Measurements from ENCODE around the gene SMOC2. TPM values are rescaled to one million over a fixed set of nuclear protein-coding genes. Genes with fewer than 3 reads are reported as not detected.

Gene SMOC2
- total and polyA plus RNA-seq, 4 experiments from 2014 or later: not detected

DNA sequence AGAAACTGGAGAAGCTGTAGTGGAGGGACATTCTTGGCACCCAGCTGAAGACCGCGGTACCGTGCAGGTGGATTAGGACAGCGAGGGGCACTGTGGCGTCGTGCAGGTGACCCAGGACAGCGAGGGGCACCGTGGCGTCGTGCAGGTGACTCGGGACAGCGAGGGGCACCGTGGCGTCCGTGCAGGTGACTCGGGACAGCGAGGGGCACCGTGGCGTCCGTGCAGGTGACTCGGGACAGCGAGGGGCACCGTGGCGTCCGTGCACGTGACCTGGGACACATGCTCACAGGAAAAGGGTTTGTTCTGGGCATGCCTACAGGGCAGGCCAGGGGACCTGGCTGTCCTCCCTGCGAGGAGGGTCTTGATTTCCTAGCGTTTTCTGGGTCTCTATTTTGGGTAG is 29.2 kb upstream of the SMOC2 start:
- CTCF ChIA-PET (ENCODE audit: partially characterized antibody): no interaction called here
- DNase-seq: no peak
- intact Hi-C loops (cut with micrococcal nuclease): no loop called here
- Histone ChIP-seq H3K36me3 (ENCODE audit: insufficient read depth, low read length) (no peaks in the 10 kb centered on the region), H3K4me1 (ENCODE audit: insufficient read depth, low read length) (no peaks in the 10 kb centered on the region), H3K9me3 (ENCODE audit: control insufficient read depth in 1 of 2, low read length in 2 of 2) (no peaks in the 10 kb centered on the region), H3K27me3 (ENCODE audit: insufficient read depth, low read length) (no peaks in the 10 kb centered on the region), H3K4me3 (ENCODE audit: low read length in 2 of 2) (no peak overlapping the region), H3K27ac (ENCODE audit: low read depth, low read length) (no peak overlapping the region)
- Mint-ChIP-seq H3K36me3 (no peaks in the 10 kb centered on the region), H3K27me3 (no peaks in the 10 kb centered on the region), H3K4me3 (no peak overlapping the region), H3K4me1 (no peaks in the 10 kb centered on the region), H3K27ac (no peak overlapping the region), H3K9me3 (no peaks in the 10 kb centered on the region)
- POLR2A ChIA-PET (ENCODE audit: partially characterized antibody): no interaction called here

- intact Hi-C loops (cut with micrococcal nuclease): no loop called here
- no peaks in the 10 kb centered on the region for H3K9me3 ChIP-seq (ENCODE audit: control insufficient read depth in 1 of 2, low read length in 2 of 2)
- H3K36me3 Mint-ChIP-seq: no peaks in the 10 kb centered on the region
- H3K27ac Mint-ChIP-seq: no peak overlapping the region
- no peaks in the 10 kb centered on the region for H3K36me3 ChIP-seq (ENCODE audit: insufficient read depth, low read length)
- ChIA-PET CTCF (ENCODE audit: partially characterized antibody) (no interaction called here), POLR2A (ENCODE audit: partially characterized antibody) (no interaction called here)
- H3K9me3 Mint-ChIP-seq: no peaks in the 10 kb centered on the region
- no peak overlapping the region for H3K27ac ChIP-seq (ENCODE audit: low read depth, low read length)
- H3K4me3 Mint-ChIP-seq: no peak overlapping the region
- H3K27me3 Mint-ChIP-seq: no peaks in the 10 kb centered on the region
- H3K4me1 ChIP-seq (ENCODE audit: insufficient read depth, low read length): no peaks in the 10 kb centered on the region
- no peak for DNase-seq
- H3K4me3 ChIP-seq (ENCODE audit: low read length in 2 of 2): no peak overlapping the region
- no peaks in the 10 kb centered on the region for H3K27me3 ChIP-seq (ENCODE audit: insufficient read depth, low read length)
- H3K4me1 Mint-ChIP-seq: no peaks in the 10 kb centered on the region
These were observed 28.5 kb upstream of the SMOC2 start for GRCh38 chr6:168412456-168412855.

DNA sequence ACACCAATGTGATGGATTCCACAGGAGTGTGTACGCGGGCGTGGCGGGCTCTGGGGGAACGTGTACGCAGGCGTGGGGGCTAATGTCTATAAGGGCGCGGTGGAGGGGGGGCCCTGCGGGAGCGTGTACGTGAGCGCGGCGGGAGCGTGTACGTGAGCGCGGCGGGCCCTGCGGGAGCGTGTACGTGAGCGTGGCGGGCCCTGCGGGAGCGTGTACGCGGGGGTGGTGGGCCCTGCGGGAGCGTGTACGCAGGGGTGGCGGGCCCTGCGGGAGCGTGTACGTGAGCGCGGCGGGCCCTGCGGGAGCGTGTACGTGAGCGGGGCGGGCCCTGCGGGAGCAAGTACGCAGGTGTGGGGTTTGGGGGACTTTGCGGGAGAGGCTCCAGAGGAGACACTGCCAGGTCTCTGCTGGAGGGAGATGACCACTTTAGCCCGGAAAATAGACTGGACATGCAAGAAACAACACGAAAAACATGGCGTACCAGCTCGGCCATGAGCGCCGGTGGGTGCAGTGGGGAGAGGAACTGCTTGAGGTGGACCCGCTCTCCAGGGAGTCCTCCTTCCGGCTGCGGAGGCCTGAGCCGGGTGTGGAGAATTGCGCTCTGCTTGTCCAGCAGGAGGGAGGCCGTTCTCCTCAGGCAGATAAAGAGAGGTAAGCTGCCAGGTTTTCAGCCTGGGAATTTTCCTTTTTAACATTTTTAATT is 27.8 kb upstream of the SMOC2 start:
- no peak overlapping the region for H3K4me3 Mint-ChIP-seq
- no peaks in the 10 kb centered on the region for H3K9me3 ChIP-seq (ENCODE audit: control insufficient read depth in 1 of 2, low read length in 2 of 2)
- H3K27me3 ChIP-seq (ENCODE audit: insufficient read depth, low read length): no peaks in the 10 kb centered on the region
- no peaks in the 10 kb centered on the region for H3K4me1 ChIP-seq (ENCODE audit: insufficient read depth, low read length)
- intact Hi-C loops (cut with micrococcal nuclease): no loop called here
- no peaks in the 10 kb centered on the region for H3K4me1 Mint-ChIP-seq
- H3K4me3 ChIP-seq (ENCODE audit: low read length in 2 of 2): no peak overlapping the region
- H3K36me3 Mint-ChIP-seq: no peaks in the 10 kb centered on the region
- ChIA-PET CTCF (ENCODE audit: partially characterized antibody) (no interaction called here), POLR2A (ENCODE audit: partially characterized antibody) (no interaction called here)
- no peak overlapping the region for H3K27ac ChIP-seq (ENCODE audit: low read depth, low read length)
- no peak overlapping the region for H3K27ac Mint-ChIP-seq
- H3K27me3 Mint-ChIP-seq: no peaks in the 10 kb centered on the region
- DNase-seq: no peak
- no peaks in the 10 kb centered on the region for H3K9me3 Mint-ChIP-seq
- no peaks in the 10 kb centered on the region for H3K36me3 ChIP-seq (ENCODE audit: insufficient read depth, low read length)

- H3K27me3 Mint-ChIP-seq: no peaks in the 10 kb centered on the region
- Histone ChIP-seq H3K36me3 (ENCODE audit: insufficient read depth, low read length) (no peaks in the 10 kb centered on the region), H3K4me1 (ENCODE audit: insufficient read depth, low read length) (no peaks in the 10 kb centered on the region), H3K27ac (ENCODE audit: low read depth, low read length) (no peak overlapping the region), H3K27me3 (ENCODE audit: insufficient read depth, low read length) (no peaks in the 10 kb centered on the region), H3K9me3 (ENCODE audit: control insufficient read depth in 1 of 2, low read length in 2 of 2) (no peaks in the 10 kb centered on the region), H3K4me3 (ENCODE audit: low read length in 2 of 2) (no peak overlapping the region)
- H3K36me3 Mint-ChIP-seq: no peaks in the 10 kb centered on the region
- no peaks in the 10 kb centered on the region for H3K9me3 Mint-ChIP-seq
- no peak overlapping the region for H3K4me3 Mint-ChIP-seq
- H3K4me1 Mint-ChIP-seq: no peaks in the 10 kb centered on the region
- no peak for DNase-seq
- intact Hi-C loops (cut with micrococcal nuclease): no loop called here
- no peak overlapping the region for H3K27ac Mint-ChIP-seq
- ChIA-PET POLR2A (ENCODE audit: partially characterized antibody) (no interaction called here), CTCF (ENCODE audit: partially characterized antibody) (no interaction called here)
These were observed 27.1 kb upstream of the SMOC2 start for GRCh38 chr6:168413856-168414255.

DNA sequence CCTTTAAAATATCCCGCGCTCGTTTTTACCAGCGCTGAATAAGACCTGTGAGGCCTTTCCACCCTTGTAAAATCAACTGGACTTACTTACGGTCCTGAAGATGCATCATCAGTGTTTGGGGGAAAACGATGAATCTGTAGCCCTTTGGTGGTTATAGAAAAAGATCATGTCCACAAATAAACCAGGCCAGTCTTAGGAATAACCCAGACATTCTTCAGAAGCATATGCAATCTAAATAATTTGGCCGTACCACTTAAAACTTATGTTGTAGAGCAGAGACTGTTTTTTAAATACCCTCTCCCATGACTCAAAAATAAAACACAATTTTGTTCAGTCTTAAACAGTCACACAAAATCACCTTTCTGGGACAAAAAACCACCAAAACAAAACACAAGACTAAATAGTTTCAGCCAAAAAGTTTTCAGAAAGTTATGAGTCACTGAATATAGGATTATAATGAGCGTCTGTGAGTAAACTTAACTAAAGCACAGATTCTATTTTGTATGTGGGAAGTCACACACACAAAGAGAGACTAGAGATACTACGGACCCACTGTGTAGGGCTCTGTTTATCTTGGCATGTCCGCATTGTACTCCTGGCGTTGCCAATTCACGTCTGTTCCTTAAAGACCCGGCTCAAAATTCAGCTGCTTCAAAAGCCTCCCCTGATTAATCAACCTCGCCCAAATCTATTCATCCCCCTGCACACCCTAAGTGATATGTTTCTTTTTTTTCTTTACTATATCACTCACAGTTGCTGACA is 26.5 kb upstream of the SMOC2 start:
- no peaks in the 10 kb centered on the region for H3K36me3 ChIP-seq (ENCODE audit: insufficient read depth, low read length)
- H3K9me3 Mint-ChIP-seq: no peaks in the 10 kb centered on the region
- no peaks in the 10 kb centered on the region for H3K27me3 ChIP-seq (ENCODE audit: insufficient read depth, low read length)
- H3K9me3 ChIP-seq (ENCODE audit: control insufficient read depth in 1 of 2, low read length in 2 of 2): no peaks in the 10 kb centered on the region
- no peaks in the 10 kb centered on the region for H3K4me1 Mint-ChIP-seq
- H3K27ac ChIP-seq (ENCODE audit: low read depth, low read length): no peak overlapping the region
- H3K4me3 ChIP-seq (ENCODE audit: low read length in 2 of 2): no peak overlapping the region
- no peak overlapping the region for H3K4me3 Mint-ChIP-seq
- intact Hi-C loops (cut with micrococcal nuclease): no loop called here
- POLR2A ChIA-PET (ENCODE audit: partially characterized antibody): no interaction called here
- DNase-seq: no peak
- no peak overlapping the region for H3K27ac Mint-ChIP-seq
- H3K27me3 Mint-ChIP-seq: no peaks in the 10 kb centered on the region
- no peaks in the 10 kb centered on the region for H3K36me3 Mint-ChIP-seq
- CTCF ChIA-PET (ENCODE audit: partially characterized antibody): no interaction called here
- no peaks in the 10 kb centered on the region for H3K4me1 ChIP-seq (ENCODE audit: insufficient read depth, low read length)

DNA sequence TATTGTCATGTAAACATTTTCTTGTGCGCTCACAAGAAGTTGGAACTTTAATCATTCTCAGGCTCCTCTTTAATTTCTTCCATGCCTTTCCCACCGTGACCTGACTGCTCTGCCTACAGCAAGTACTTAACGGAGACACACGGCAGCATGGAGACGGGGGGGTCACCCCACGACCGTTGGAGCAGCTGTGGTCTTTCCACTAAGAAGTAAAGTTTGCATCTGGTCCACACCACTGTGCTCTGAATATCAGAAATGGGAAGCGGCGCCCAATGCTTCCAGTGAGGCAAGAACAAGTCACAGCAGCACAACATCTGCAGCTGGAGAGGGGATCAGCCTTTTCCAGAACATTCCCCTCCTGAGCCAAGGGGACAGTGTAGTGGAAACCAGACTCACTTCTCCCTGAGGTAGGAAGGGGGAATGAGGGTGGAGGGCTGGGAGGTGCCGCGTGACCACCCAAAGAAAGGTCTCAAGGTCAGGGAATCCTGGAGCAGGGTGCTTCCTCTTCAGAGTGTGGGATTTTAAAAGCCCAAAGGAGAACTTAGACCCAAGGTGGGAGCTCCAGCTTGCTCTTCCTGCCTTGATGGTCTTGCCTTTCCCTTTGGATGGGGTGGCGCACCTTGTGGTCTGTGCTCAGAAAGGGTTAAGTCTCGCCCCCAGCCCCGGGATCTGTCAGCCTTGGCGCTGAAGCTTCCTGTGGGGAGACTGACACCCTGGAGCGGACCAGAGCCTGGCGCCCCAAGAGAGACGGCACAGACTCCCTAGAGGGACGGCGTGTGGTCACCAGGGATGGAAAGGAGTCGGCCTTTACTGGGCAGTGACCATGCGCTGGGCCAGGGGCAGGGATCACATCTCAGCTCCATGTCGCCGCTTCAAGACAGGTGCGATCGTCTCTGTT is 25.6 kb upstream of the SMOC2 start:
- Histone ChIP-seq H3K27me3 (ENCODE audit: insufficient read depth, low read length) (no peaks in the 10 kb centered on the region), H3K36me3 (ENCODE audit: insufficient read depth, low read length) (no peaks in the 10 kb centered on the region), H3K9me3 (ENCODE audit: control insufficient read depth in 1 of 2, low read length in 2 of 2) (no peaks in the 10 kb centered on the region), H3K4me3 (ENCODE audit: low read length in 2 of 2) (no peak overlapping the region), H3K4me1 (ENCODE audit: insufficient read depth, low read length) (no peaks in the 10 kb centered on the region), H3K27ac (ENCODE audit: low read depth, low read length) (no peak overlapping the region)
- no peaks in the 10 kb centered on the region for H3K9me3 Mint-ChIP-seq
- no peaks in the 10 kb centered on the region for H3K36me3 Mint-ChIP-seq
- H3K4me3 Mint-ChIP-seq: no peak overlapping the region
- no peak overlapping the region for H3K27ac Mint-ChIP-seq
- CTCF ChIA-PET (ENCODE audit: partially characterized antibody): no interaction called here
- H3K4me1 Mint-ChIP-seq: no peaks in the 10 kb centered on the region
- DNase-seq: no peak
- H3K27me3 Mint-ChIP-seq: peaks cover 0 to 2% of the 10 kb centered on the region in 2 donors
- intact Hi-C loops (cut with micrococcal nuclease): no loop called here
- POLR2A ChIA-PET (ENCODE audit: partially characterized antibody): no interaction called here

GRCh38 chr6:168415993-168416530 is 24.9 kb upstream of the SMOC2 start:
- intact Hi-C loops (cut with micrococcal nuclease): no loop called here
- H3K36me3 Mint-ChIP-seq: no peaks in the 10 kb centered on the region
- H3K4me3 Mint-ChIP-seq: no peak overlapping the region
- ChIA-PET CTCF (ENCODE audit: partially characterized antibody) (no interaction called here), POLR2A (ENCODE audit: partially characterized antibody) (no interaction called here)
- Histone ChIP-seq H3K9me3 (ENCODE audit: control insufficient read depth in 1 of 2, low read length in 2 of 2) (no peaks in the 10 kb centered on the region), H3K36me3 (ENCODE audit: insufficient read depth, low read length) (no peaks in the 10 kb centered on the region), H3K27ac (ENCODE audit: low read depth, low read length) (no peak overlapping the region), H3K4me3 (ENCODE audit: low read length in 2 of 2) (no peak overlapping the region), H3K4me1 (ENCODE audit: insufficient read depth, low read length) (no peaks in the 10 kb centered on the region), H3K27me3 (ENCODE audit: insufficient read depth, low read length) (no peaks in the 10 kb centered on the region)
- H3K4me1 Mint-ChIP-seq: no peaks in the 10 kb centered on the region
- peaks cover 0 to 2% of the 10 kb centered on the region in 2 donors for H3K27me3 Mint-ChIP-seq
- H3K9me3 Mint-ChIP-seq: no peaks in the 10 kb centered on the region
- H3K27ac Mint-ChIP-seq: no peak overlapping the region
- no peak for DNase-seq
